Ascending aorta (tissue), 2 donors: ENCODE data around the gene ENSA. TPM values are rescaled to one million over a fixed set of nuclear protein-coding genes. Genes with fewer than 3 reads are reported as not detected.
"Not testable (repeated sequence)": the region's sequence is repeated elsewhere in the genome, so short reads cannot be mapped to it uniquely, and the experiment has no call there.

ENCODE experiments used
- DNase-seq, 2 donors: peaks; one replicate each; pipeline ENCODE4 v3.0.0-alpha.2; 2019; ENCODE audit warnings: low spot score in 2 of 2
- H3K27ac ChIP-seq, 2 donors: fragments of 200-600 bp; sonication (generic); one replicate each; pipeline ENCODE4 v1.5.1; 2016 to 2017; ENCODE audit warnings: mild to moderate bottlenecking in 1 of 2
- H3K27me3 ChIP-seq: fragments of 200-600 bp; sonication (generic); one replicate; pipeline ENCODE4 v1.5.1; 2017
- H3K36me3 ChIP-seq, 2 donors: fragments of 200-600 bp; sonication (generic); one replicate each; pipeline ENCODE4 v1.5.1; 2016
- H3K4me1 ChIP-seq, 2 donors: fragments of 200-600 bp; sonication (generic); one replicate each; pipeline ENCODE4 v1.5.1; 2016 to 2017; ENCODE audit warnings: mild to moderate bottlenecking in 1 of 2
- H3K4me3 ChIP-seq, 2 donors: fragments of 200-600 bp; sonication (generic); one replicate each; pipeline ENCODE4 v1.5.1; 2016 to 2017; ENCODE audit warnings: mild to moderate bottlenecking in 1 of 2
- H3K9me3 ChIP-seq, 2 donors: fragments of 200-600 bp; sonication (generic); one replicate each; pipeline ENCODE4 v1.5.1; 2016
- CTCF ChIP-seq, 3 experiments: fragments of 200-600 bp in 2 of 3; fragments of 450-650 bp in 1 of 3; sonication (generic) in 2 of 3; IDR thresholded peaks; one replicate each; pipeline ENCODE4 v1.5.1; 2016 to 2019; ENCODE audit warnings: antibody characterized with exemption in 3 of 3, mild to moderate bottlenecking in 1 of 3, moderate library complexity in 1 of 3
- intact Hi-C: fragments of 100-400 bp; cut with DNase I; formaldehyde crosslinking; loops from one replicate; pipeline ENCODE4 v1.15.1; 2023
- total RNA-seq: library from RNA; depleted of rRNA; stranded (reverse); fragments of >200 nt; gene quantifications from one replicate; pipeline ENCODE4 v1.1.0, GENCODE V29; 2016

The ENSA gene
- total RNA-seq, 1 donor from 2014 or later, result 138 TPM

GRCh38 chr1:150606463-150607142 lies 22.8 kb downstream of the ENSA start:
- H3K9me3 ChIP-seq, result no peaks in the 10 kb centered on the region
- no peaks in the 10 kb centered on the region for H3K36me3 ChIP-seq
- H3K27me3 ChIP-seq, result no peaks in the 10 kb centered on the region
- intact Hi-C loops, result no loop called here
- H3K4me1 ChIP-seq, result peaks cover 3 to 27% of the 10 kb centered on the region in 2 donors
- no peak for DNase-seq
- H3K4me3 ChIP-seq, result no peak overlapping the region
- no peak for TF ChIP-seq CTCF (IDR thresholded peaks at IDR 0.05)
- no peak overlapping the region for H3K27ac ChIP-seq

GRCh38 chr1:150605451-150605731 lies 24.0 kb downstream of the ENSA start:
- not testable (repeated sequence) for H3K27me3 ChIP-seq
- peak overlapping the region; percentile 78 to 88 for H3K27ac ChIP-seq
- intact Hi-C loops, result loop anchor here (2.0 kb wide), 1 partner anchor 27 kb away; the partner anchor contains the start of gene MCL1

GRCh38 chr1:150604226-150604588 lies 25.2 kb downstream of the ENSA start:
- intact Hi-C loops, result loop anchor here (2.0 kb wide), 1 partner anchor 25 kb away; the partner anchor contains the start of gene MCL1
- H3K4me3 ChIP-seq, result no peak overlapping the region
- DNase-seq, result no peak
- H3K27ac ChIP-seq, result peak overlapping the region; percentile 78 to 88
- no peak for TF ChIP-seq CTCF (IDR thresholded peaks at IDR 0.05)
- no peaks in the 10 kb centered on the region for H3K9me3 ChIP-seq
- no peaks in the 10 kb centered on the region for H3K27me3 ChIP-seq
- H3K4me1 ChIP-seq, result peaks cover 3 to 7% of the 10 kb centered on the region in 2 donors
- peaks cover 4 to 15% of the 10 kb centered on the region in 2 donors for H3K36me3 ChIP-seq

More at GRCh38 chr1:150605451-150605731, 24.0 kb downstream of the ENSA start:
- not testable (repeated sequence) for H3K9me3 ChIP-seq, H3K4me3 ChIP-seq, DNase-seq, H3K36me3 ChIP-seq
- peaks cover 3 to 16% of the 10 kb centered on the region in 2 donors for H3K4me1 ChIP-seq

- intact Hi-C loops, result loop anchor here (2.0 kb wide), 1 partner anchor 25 kb away; the partner anchor contains the start of gene MCL1
- Histone ChIP-seq H3K4me1 (peaks cover 3 to 7% of the 10 kb centered on the region in 2 donors), H3K9me3 (no peaks in the 10 kb centered on the region), H3K27ac (peak overlapping the region; percentile 78 to 88), H3K36me3 (peaks cover 4 to 15% of the 10 kb centered on the region in 2 donors), H3K4me3 (no peak overlapping the region), H3K27me3 (no peaks in the 10 kb centered on the region)
- no peak for TF ChIP-seq CTCF (IDR thresholded peaks at IDR 0.05)
- DNase-seq, result no peak
Observed at GRCh38 chr1:150603711-150604110, 25.7 kb downstream of the ENSA start.

- H3K27me3 ChIP-seq, H3K27ac ChIP-seq, H3K9me3 ChIP-seq, intact Hi-C loops, H3K4me1 ChIP-seq, H3K4me3 ChIP-seq, DNase-seq: not testable (repeated sequence)
- H3K36me3 ChIP-seq, result peaks cover 4 to 15% of the 10 kb centered on the region in 2 donors
Observed at GRCh38 chr1:150602372-150602771, 27.0 kb downstream of the ENSA start.

GRCh38 chr1:150601540-150601939 lies 27.9 kb downstream of the ENSA start:
- H3K27ac ChIP-seq, result no peak overlapping the region
- TF ChIP-seq CTCF (IDR thresholded peaks at IDR 0.05), result no peak
- H3K36me3 ChIP-seq, result peaks cover 4 to 15% of the 10 kb centered on the region in 2 donors
- intact Hi-C loops, result no loop called here
- H3K4me1 ChIP-seq, result peaks cover 3 to 7% of the 10 kb centered on the region in 2 donors
- no peaks in the 10 kb centered on the region for H3K9me3 ChIP-seq
- H3K27me3 ChIP-seq, result no peaks in the 10 kb centered on the region
- no peak for DNase-seq
- no peak overlapping the region for H3K4me3 ChIP-seq

GRCh38 chr1:150598346-150598745 lies 31.1 kb downstream of the ENSA start:
- H3K9me3 ChIP-seq, DNase-seq, H3K27ac ChIP-seq, H3K4me3 ChIP-seq, intact Hi-C loops, H3K4me1 ChIP-seq, H3K27me3 ChIP-seq: not testable (repeated sequence)
- peaks cover 4 to 15% of the 10 kb centered on the region in 2 donors for H3K36me3 ChIP-seq
